ENCODE data around the gene PTAR1.

PTAR1 gene

GRCh38 chr9:69748304-69748703 is 11.5 kb downstream of the PTAR1 start:
- no peak for DNase-seq

GRCh38 chr9:69746859-69747560 is 12.8 kb downstream of the PTAR1 start:
- DNase-seq, result no peak

DNA sequence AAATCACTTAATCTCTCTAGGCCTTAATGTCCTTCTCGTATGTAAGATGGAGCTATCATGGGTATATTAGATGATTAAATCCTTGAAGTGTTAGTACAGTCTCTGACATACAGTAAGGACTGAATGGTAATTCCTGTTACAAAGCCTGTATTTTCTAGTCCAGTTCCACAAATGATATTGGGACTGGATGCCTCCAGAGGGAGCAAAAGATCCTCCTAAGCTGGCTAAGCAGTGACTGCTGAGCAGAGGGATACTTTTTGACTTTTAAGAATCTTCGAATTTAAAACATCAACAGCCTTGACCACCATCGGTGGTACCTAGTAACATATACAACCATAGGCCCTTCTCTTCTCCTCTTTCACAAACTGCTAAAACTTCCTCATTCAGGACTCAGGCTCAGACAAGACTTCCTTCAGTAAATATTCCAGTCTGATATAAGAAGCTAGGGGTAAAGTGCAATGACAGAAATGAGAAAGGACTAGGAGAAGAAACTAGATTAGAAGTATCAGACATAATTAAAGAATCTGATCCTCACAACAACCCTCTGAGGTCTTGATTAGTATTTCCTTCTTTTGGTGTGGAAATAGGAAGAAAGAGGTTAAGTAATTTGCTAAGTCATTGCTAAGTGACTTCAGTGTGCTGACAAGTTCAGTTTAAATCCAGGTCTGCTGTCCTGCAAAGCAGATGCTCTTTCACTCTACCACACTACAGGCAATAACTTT is 13.9 kb downstream of the PTAR1 start:
- DNase-seq, result no peak

DNA sequence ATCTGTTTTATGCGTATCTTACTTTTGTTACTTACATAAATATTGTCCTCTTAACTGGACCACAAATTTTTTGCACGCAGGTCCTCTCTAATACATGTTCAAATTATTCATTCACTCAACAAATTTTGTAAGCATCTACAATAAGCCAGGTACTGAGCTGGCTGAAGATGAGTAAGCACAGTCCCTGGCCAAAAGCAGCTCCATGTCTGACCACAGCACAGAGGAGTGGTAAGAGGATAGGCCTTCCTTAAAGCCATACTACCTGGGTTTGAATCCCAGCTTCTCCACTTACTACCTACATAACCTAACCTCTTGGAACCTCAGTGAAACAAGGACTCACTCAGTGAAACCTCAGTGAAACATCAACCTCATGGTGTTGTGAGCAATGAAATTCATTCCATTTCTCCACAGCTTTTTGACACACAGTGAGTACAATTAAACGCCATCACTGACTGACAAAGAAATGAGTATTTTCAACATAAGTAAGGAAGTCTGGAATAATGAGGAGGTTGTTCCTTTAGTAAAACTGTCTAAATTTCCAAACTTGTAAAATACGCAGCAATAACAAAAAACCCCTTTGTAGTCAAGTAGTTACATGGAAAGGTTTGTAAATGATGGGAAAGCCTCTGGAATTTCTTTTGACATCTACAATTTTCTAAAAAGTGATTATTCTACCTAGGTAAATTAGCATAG is 15.0 kb downstream of the PTAR1 start:
- DNase-seq, result no peak

DNA sequence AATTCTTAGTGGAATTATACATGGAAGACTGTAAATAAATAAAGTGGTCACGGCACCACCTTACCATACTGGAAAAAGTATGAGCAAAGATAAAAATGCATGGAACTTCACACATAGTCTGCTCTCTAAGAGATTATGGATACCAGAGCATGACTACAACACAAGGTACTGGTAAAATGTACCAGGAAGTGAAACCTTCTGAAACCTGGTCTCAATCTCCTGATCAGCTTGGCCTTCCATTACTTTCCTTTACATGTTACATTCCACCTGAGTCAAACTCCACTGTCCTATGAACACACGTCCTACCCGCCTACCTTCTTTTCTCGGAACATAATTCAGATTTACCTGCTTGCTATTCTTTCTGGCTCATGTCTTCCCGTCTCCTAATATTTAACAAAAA is 15.9 kb downstream of the PTAR1 start:
- no peak for DNase-seq

GRCh38 chr9:69740872-69741505 is 18.8 kb downstream of the PTAR1 start:
- no peak for DNase-seq

GRCh38 chr9:69731348-69731747 is 28.5 kb downstream of the PTAR1 start:
- DNase-seq, result no peak

- no peak for DNase-seq
Measured at GRCh38 chr9:69719983-69720382, 39.8 kb downstream of the PTAR1 start.

DNA sequence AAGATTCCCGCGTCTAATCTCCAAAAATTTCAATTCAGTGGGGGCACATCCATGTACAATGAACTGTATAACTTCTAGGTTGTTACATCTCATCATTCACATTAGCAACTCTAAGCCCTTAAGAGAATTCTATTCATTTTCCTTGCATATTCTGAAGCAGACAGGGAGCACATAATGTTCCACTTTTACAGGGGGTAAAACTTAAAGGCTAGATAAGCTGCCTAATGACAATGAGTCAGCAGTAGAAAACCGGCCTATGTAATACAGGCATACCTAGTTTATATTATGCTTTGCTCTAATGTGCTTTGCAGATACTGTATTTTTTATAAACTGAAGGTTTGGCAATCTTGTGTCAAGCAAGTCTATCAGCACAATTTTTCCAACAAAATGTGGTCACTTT is 40.4 kb downstream of the PTAR1 start:
- DNase-seq, result no peak

GRCh38 chr9:69718218-69718617 is 41.6 kb downstream of the PTAR1 start:
- no peak for DNase-seq

DNA sequence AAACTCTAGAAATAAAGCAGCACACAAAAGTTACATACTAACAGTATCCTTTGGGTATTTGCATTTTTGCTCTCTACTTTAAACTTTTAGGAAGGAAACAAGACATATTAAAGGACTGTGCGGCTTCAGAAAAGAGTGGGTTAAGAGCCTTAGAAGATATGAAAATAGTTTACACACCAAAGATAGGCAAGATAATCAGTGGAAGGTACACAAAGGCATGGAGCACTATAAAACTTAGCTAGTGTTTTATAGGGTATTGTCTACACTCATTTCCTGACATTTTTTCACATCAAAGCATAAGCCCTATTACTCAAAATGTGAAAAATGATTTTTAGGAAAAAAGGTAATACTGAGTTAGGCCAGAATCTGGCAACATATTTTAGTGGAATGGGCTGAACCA is 44.0 kb downstream of the PTAR1 start:
- no peak for DNase-seq

DNA sequence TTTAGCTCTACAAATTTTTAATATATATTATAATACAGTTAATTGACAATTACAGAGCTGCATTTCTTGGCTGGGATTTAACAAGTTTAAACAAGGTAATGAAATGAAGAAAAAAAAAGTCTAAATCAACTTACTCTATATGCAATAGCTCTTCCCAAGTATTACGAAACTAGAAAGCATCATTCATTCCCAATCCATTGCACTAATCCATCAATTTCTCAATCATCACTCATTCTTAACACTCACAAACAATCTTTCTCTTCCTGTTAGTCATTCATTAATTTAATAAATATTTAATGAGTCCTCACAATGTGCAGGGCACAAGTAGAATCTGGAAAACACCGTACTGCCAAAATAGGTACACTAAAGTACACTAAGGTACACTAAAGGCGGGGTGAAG is 44.7 kb downstream of the PTAR1 start:
- DNase-seq, result no peak

GRCh38 chr9:69697475-69697874 is 62.3 kb downstream of the PTAR1 start:
- no peak for DNase-seq

DNA sequence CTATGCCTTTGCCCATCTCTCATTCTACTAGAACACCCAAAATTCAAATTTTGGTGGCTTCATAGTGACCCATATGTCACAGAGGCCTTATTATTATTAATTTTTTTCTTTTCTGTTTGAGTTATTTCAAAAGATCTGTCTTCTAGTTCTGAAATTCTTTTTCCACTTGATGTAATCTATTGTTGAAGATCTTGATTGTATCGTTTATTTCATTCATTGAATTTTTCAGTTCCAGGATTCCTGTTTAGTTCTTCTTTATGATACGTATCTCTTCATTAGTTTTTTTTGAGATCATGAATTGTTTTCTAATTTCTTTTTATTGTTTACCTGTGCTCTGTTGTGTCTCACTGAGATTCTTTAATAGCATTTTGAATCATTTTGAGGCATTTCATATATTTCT is 63.0 kb downstream of the PTAR1 start:
- no peak for DNase-seq

GRCh38 chr9:69689991-69690538 is 69.7 kb downstream of the PTAR1 start:
- DNase-seq, result no peak

DNA sequence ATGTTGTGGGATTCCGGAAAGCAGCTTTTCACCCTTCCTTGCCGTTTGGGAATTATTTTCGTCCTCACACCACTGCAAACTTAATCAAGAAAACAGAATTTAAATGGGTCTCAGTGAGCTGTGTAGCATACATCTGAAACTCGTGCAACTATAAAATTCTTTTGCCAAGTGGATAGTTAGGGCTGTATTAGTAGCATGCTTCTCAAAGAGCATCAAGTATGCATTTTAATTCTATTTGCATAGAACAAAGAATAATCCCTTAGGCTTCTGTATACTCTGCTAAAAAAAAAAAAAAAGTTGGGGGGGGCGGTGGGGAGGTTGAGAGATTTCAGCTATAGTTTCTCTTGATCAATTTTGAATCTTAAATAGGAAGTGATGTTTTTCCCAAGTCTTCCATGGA is 75.9 kb downstream of the PTAR1 start:
- DNase-seq, result no peak

DNA sequence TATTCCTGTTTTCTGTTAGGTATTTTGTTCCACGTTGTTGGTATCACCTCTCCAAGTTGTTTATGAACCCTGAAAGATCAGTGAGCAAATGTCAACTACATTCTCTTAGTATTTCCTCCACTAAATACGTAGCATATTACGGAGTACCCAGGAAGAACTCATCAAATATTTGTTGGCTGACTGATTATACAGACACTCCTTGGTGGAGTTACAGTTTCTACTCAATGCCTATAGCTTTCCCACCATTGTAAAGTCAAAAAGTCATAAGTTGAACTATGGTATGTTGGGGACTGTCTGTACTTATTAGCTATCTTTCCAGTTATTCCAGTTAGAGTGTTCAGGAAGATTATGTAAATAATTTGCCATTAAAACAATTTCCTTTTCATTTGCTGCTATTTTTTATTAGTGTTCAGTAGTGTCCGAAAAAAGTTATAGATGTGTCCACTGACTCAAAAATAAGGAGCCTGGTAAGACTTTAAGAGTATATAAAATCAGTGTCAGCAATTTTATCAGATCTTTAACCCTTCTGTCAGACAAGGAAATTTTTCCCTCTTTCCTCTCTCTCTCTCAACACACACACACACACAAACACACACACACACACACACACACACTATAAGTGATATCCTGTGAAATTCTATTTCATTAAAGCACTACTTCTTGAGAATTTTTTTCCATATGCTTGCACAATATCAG is 80.8 kb downstream of the PTAR1 start:
- no peak for DNase-seq

- no peak for DNase-seq
Measured at GRCh38 chr9:69677931-69678330, 81.9 kb downstream of the PTAR1 start.

DNA sequence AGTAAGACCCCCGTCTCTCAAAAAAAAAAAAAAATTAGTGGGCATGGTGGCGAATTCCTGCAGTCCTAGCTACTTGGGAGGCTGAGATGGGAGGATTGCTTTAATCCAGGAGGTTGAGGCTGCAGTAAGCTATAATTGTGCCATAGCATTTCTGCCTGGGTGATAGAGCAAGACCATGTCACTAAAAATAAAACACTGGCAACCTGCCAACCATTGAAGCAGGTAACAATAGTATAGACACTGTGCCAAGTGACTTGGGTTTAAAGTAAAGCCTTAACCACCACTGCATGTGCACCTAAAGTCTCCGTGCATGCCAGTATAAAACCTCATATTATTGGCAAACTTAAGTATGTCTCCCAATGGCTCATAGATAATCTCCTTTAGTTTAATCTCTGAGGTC is 84.2 kb downstream of the PTAR1 start:
- no peak for DNase-seq

GRCh38 chr9:69674716-69675438 is 84.9 kb downstream of the PTAR1 start:
- no peak for DNase-seq

DNA sequence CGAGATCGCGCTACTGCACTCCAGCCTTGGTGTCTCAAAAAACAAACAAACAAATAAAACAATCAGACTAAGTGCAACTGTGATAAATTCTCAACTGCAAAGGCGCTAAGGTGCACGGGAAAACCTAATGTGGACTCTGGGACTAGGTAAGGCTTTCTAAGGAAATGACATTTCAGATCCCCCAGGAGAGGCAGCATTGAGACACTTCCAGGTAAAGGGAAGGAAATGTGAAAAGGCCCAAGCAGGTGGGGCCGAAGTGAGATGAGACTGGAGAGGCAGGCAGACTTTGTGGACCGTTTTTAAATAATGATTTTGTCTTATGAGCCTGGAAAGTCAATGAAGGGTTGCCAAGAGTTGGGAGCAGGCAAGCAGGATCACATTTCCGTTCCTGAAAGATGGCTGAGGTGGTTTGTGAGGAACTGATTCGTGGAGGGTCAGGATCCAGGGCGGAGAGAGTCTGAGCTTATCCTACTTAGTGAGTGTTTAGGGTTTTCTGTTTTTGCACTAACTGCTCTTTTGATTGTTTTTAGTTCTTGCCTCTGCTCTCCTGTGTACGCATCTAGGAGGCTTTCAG is 85.6 kb downstream of the PTAR1 start:
- no peak for DNase-seq

GRCh38 chr9:69673311-69673640 is 86.5 kb downstream of the PTAR1 start:
- no peak for DNase-seq
